Astrocyte (in vitro differentiated cells and primary cell): ENCODE measurements around the gene SZRD1.

Experiments
- EZH2 ChIP-seq: IDR thresholded peaks from 2 replicates; pipeline ENCODE4 v1.6.1; 2012; ENCODE audit warnings: mild to moderate bottlenecking, low read length, inconsistent platforms; ENCODE audit not compliant: insufficient read depth
- TF ChIP-seq, protein P1 (sequence below): IDR thresholded peaks from 2 replicates; pipeline ENCODE4 v1.5.1; 2011; ENCODE audit warnings: low read depth, mild to moderate bottlenecking, inconsistent platforms, low read length, moderate library complexity; ENCODE audit not compliant: insufficient read depth

DNA sequence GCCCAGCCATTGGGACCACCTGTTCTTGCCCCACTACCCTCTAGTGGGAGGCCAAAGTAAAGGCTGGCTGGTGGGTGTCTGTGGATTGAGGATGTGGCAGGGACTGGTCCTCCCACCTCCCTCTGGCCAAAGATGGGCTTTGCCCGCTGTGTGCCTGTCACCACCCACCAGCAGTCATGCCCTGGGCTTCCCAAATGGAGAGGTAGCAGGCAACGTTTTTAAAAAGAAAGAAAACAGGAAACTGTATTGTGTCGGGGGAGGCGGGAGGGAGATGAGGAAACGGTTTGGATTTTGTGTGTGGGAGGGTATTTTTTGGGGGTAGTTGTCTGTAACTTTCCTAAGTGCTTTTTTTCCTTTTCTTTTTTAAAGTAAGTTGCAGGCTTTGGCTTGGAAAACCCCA is 30.1 kb downstream of the SZRD1 start:
- TF ChIP-seq, protein P1, sequence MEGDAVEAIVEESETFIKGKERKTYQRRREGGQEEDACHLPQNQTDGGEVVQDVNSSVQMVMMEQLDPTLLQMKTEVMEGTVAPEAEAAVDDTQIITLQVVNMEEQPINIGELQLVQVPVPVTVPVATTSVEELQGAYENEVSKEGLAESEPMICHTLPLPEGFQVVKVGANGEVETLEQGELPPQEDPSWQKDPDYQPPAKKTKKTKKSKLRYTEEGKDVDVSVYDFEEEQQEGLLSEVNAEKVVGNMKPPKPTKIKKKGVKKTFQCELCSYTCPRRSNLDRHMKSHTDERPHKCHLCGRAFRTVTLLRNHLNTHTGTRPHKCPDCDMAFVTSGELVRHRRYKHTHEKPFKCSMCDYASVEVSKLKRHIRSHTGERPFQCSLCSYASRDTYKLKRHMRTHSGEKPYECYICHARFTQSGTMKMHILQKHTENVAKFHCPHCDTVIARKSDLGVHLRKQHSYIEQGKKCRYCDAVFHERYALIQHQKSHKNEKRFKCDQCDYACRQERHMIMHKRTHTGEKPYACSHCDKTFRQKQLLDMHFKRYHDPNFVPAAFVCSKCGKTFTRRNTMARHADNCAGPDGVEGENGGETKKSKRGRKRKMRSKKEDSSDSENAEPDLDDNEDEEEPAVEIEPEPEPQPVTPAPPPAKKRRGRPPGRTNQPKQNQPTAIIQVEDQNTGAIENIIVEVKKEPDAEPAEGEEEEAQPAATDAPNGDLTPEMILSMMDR = no peak
- no peak for TF ChIP-seq EZH2
